Neural cell (in vitro differentiated cells): ENCODE results near the gene AQP3. TPM values are rescaled to one million over a fixed set of nuclear protein-coding genes. Genes with fewer than 3 reads are reported as not detected.

Experiments
- H2AFZ ChIP-seq: fragments of 200-600, 300-800 bp; sonication (generic), shearing (Covaris generic); 2 replicates; pipeline ENCODE4 v1.6.0; 2014; ENCODE audit warnings: low read depth, mild to moderate bottlenecking, antibody characterized with exemption, low read length, moderate library complexity
- H3F3A ChIP-seq: fragments of 200-600 bp; shearing (Covaris generic); 2 replicates; pipeline ENCODE4 v1.6.1; 2016; ENCODE audit warnings: mild to moderate bottlenecking, moderate library complexity, mixed read lengths, antibody characterized with exemption, low read length; ENCODE audit not compliant: insufficient read depth, poor library complexity, severe bottlenecking
- H3K27ac ChIP-seq: fragments of 200-600, 300-800 bp; sonication (generic), shearing (Covaris generic); 2 replicates; pipeline ENCODE4 v1.5.1; 2014; ENCODE audit warnings: mild to moderate bottlenecking, low read length, moderate library complexity
- H3K27me3 ChIP-seq: fragments of 300-800, 200-600 bp; sonication (generic), shearing (Covaris generic); 2 replicates; pipeline ENCODE4 v1.6.0; 2014; ENCODE audit warnings: mild to moderate bottlenecking, low read depth, low read length, moderate library complexity; ENCODE audit not compliant: insufficient read depth
- H3K36me3 ChIP-seq: fragments of 300-800, 200-600 bp; sonication (generic), shearing (Covaris generic); 2 replicates; pipeline ENCODE4 v1.5.1; 2014; ENCODE audit warnings: mild to moderate bottlenecking, antibody characterized with exemption, low read length, moderate library complexity; ENCODE audit not compliant: insufficient read depth
- H3K4me2 ChIP-seq: fragments of 300-800, 200-600 bp; sonication (generic), shearing (Covaris generic); 2 replicates; pipeline ENCODE4 v1.6.0; 2014; ENCODE audit warnings: mild to moderate bottlenecking, low read length
- H3K4me3 ChIP-seq: fragments of 300-800, 200-600 bp; sonication (generic), shearing (Covaris generic); 2 replicates; pipeline ENCODE4 v1.5.1; 2014; ENCODE audit warnings: mild to moderate bottlenecking, low read length, moderate library complexity
- H3K79me2 ChIP-seq: fragments of 200-600 bp; shearing (Covaris generic); replicated peaks from 2 replicates; pipeline ENCODE4 v1.6.0; 2014; ENCODE audit warnings: mild to moderate bottlenecking, low read length, moderate library complexity; ENCODE audit not compliant: insufficient read depth
- H3K9ac ChIP-seq: fragments of 300-800, 200-600 bp; sonication (generic), shearing (Covaris generic); 2 replicates; pipeline ENCODE4 v1.6.1; 2016; ENCODE audit warnings: mild to moderate bottlenecking, low read length, mixed read lengths
- H3K9me2 ChIP-seq: fragments of 200-600 bp; shearing (Covaris generic); 2 replicates; pipeline ENCODE4 v1.6.1; 2016; ENCODE audit warnings: mild to moderate bottlenecking, low read length, mixed read lengths; ENCODE audit not compliant: insufficient read depth
- H3K9me3 ChIP-seq: fragments of 200-600, 300-800 bp; sonication (generic), shearing (Covaris generic); 2 replicates; pipeline ENCODE4 v1.6.1; 2016; ENCODE audit warnings: mild to moderate bottlenecking, mixed run types, low read length, moderate library complexity, mixed read lengths
- H4K20me1 ChIP-seq: fragments of 200-600 bp; shearing (Covaris generic); 2 replicates; pipeline ENCODE4 v1.6.1; 2016; ENCODE audit warnings: mild to moderate bottlenecking, mixed run types; ENCODE audit not compliant: insufficient read depth
- EP300 ChIP-seq: fragments of 450-650 bp; conservative IDR thresholded peaks from 2 replicates; pipeline ENCODE4 v1.6.1; 2014; ENCODE audit warnings: antibody characterized with exemption, mild to moderate bottlenecking, moderate library complexity; ENCODE audit not compliant: poor library complexity, severe bottlenecking
- EZH2 ChIP-seq: fragments of 200-600, 300-800 bp; shearing (Covaris generic), sonication (generic); IDR thresholded peaks from 2 replicates; pipeline ENCODE4 v1.6.1; 2014; ENCODE audit warnings: antibody characterized with exemption, low read length, borderline replicate concordance, mild to moderate bottlenecking; ENCODE audit not compliant: insufficient read depth, poor library complexity, severe bottlenecking
- MXI1 ChIP-seq: fragments of 450-650 bp; conservative IDR thresholded peaks from 2 replicates; pipeline ENCODE4 v1.6.1; 2014; ENCODE audit warnings: antibody characterized with exemption, mild to moderate bottlenecking; ENCODE audit not compliant: poor library complexity, severe bottlenecking
- POLR2AphosphoS5 ChIP-seq: IDR thresholded peaks from 2 replicates; pipeline ENCODE4 v1.6.1; 2012
- RAD21 ChIP-seq: fragments of 450-650 bp; conservative IDR thresholded peaks from 2 replicates; pipeline ENCODE4 v1.6.1; 2014; ENCODE audit warnings: antibody characterized with exemption, mild to moderate bottlenecking, moderate library complexity
- SMC3 ChIP-seq: fragments of 450-650 bp; conservative IDR thresholded peaks from 2 replicates; pipeline ENCODE4 v1.6.1; 2014; ENCODE audit warnings: antibody characterized with exemption, mild to moderate bottlenecking, moderate library complexity; ENCODE audit not compliant: poor library complexity
- TAF1 ChIP-seq: IDR thresholded peaks from 2 replicates; pipeline ENCODE4 v1.6.1; 2012; ENCODE audit warnings: low read depth
- polyA plus RNA-seq: library from polyadenylated mRNA; depleted of rRNA; stranded (reverse); fragments of >200 nt; gene quantifications from 2 replicates; pipeline ENCODE4 v1.2.3, GENCODE V29; 2014
- TF ChIP-seq, protein P1 (sequence below): fragments of 450-650 bp; IDR thresholded peaks from 2 replicates; pipeline ENCODE4 v1.5.1; 2014; ENCODE audit warnings: antibody characterized with exemption, mild to moderate bottlenecking, moderate library complexity; ENCODE audit not compliant: poor library complexity, severe bottlenecking
- TF ChIP-seq, protein P2 (sequence below): IDR thresholded peaks from 2 replicates; pipeline ENCODE4 v1.6.1; 2012; ENCODE audit warnings: borderline replicate concordance

Gene AQP3
- polyA plus RNA-seq, 1 donor from 2014 or later: not detected

GRCh38 chr9:33452828-33453271 is 5.5 kb upstream of the AQP3 start:
- no peaks in the 10 kb centered on the region for H3K9me2 ChIP-seq
- no peak overlapping the region for H3K4me3 ChIP-seq
- no peak overlapping the region for H3K27ac ChIP-seq
- TF ChIP-seq, protein P1, sequence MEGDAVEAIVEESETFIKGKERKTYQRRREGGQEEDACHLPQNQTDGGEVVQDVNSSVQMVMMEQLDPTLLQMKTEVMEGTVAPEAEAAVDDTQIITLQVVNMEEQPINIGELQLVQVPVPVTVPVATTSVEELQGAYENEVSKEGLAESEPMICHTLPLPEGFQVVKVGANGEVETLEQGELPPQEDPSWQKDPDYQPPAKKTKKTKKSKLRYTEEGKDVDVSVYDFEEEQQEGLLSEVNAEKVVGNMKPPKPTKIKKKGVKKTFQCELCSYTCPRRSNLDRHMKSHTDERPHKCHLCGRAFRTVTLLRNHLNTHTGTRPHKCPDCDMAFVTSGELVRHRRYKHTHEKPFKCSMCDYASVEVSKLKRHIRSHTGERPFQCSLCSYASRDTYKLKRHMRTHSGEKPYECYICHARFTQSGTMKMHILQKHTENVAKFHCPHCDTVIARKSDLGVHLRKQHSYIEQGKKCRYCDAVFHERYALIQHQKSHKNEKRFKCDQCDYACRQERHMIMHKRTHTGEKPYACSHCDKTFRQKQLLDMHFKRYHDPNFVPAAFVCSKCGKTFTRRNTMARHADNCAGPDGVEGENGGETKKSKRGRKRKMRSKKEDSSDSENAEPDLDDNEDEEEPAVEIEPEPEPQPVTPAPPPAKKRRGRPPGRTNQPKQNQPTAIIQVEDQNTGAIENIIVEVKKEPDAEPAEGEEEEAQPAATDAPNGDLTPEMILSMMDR: no peak
- TF ChIP-seq RAD21 (no peak), MXI1 (no peak), EP300 (no peak), POLR2AphosphoS5 (no peak), EZH2 (no peak), TAF1 (no peak), SMC3 (no peak)
- TF ChIP-seq, protein P2, sequence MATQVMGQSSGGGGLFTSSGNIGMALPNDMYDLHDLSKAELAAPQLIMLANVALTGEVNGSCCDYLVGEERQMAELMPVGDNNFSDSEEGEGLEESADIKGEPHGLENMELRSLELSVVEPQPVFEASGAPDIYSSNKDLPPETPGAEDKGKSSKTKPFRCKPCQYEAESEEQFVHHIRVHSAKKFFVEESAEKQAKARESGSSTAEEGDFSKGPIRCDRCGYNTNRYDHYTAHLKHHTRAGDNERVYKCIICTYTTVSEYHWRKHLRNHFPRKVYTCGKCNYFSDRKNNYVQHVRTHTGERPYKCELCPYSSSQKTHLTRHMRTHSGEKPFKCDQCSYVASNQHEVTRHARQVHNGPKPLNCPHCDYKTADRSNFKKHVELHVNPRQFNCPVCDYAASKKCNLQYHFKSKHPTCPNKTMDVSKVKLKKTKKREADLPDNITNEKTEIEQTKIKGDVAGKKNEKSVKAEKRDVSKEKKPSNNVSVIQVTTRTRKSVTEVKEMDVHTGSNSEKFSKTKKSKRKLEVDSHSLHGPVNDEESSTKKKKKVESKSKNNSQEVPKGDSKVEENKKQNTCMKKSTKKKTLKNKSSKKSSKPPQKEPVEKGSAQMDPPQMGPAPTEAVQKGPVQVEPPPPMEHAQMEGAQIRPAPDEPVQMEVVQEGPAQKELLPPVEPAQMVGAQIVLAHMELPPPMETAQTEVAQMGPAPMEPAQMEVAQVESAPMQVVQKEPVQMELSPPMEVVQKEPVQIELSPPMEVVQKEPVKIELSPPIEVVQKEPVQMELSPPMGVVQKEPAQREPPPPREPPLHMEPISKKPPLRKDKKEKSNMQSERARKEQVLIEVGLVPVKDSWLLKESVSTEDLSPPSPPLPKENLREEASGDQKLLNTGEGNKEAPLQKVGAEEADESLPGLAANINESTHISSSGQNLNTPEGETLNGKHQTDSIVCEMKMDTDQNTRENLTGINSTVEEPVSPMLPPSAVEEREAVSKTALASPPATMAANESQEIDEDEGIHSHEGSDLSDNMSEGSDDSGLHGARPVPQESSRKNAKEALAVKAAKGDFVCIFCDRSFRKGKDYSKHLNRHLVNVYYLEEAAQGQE: no peak
- no peaks in the 10 kb centered on the region for H4K20me1 ChIP-seq
- H3K9ac ChIP-seq: no peak overlapping the region
- H3F3A ChIP-seq: no peaks in the 10 kb centered on the region
- H3K27me3 ChIP-seq: peaks cover 3% of the 10 kb centered on the region
- H2AFZ ChIP-seq: no peak overlapping the region
- no peaks in the 10 kb centered on the region for H3K9me3 ChIP-seq
- H3K79me2 ChIP-seq: no peaks in the 10 kb centered on the region
- H3K36me3 ChIP-seq: no peaks in the 10 kb centered on the region
- no peak overlapping the region for H3K4me2 ChIP-seq

- no peaks in the 10 kb centered on the region for H3K9me3 ChIP-seq
- H3K4me2 ChIP-seq: no peak overlapping the region
- H2AFZ ChIP-seq: no peak overlapping the region
- H3K9ac ChIP-seq: no peak overlapping the region
- peaks cover 9% of the 10 kb centered on the region for H3K27me3 ChIP-seq
- TF ChIP-seq EZH2 (no peak), EP300 (no peak), POLR2AphosphoS5 (no peak), SMC3 (no peak), RAD21 (no peak), TAF1 (no peak)
- TF ChIP-seq, protein P1: no peak
- TF ChIP-seq, protein P2: no peak
- no peaks in the 10 kb centered on the region for H3K9me2 ChIP-seq
- H3K79me2 ChIP-seq: no peaks in the 10 kb centered on the region
- H3K4me3 ChIP-seq: no peak overlapping the region
- no peak overlapping the region for H3K27ac ChIP-seq
- H3K36me3 ChIP-seq: no peaks in the 10 kb centered on the region
- H4K20me1 ChIP-seq: no peaks in the 10 kb centered on the region
- no peaks in the 10 kb centered on the region for H3F3A ChIP-seq
Measured at GRCh38 chr9:33450621-33451146, 3.3 kb upstream of the AQP3 start.
